GM12865 (cell line): ENCODE measurements around the gene ZCCHC8.
A peak's percentile ranks its signal among the peaks of the same experiment; 100 is the strongest.

ENCODE experiments used
- DNase-seq: peaks from one replicate; pipeline ENCODE4 v3.0.0; 2010; ENCODE audit warnings: low read depth
- H3K4me3 ChIP-seq: 2 replicates; pipeline ENCODE4 v1.5.1; 2011; ENCODE audit warnings: mild to moderate bottlenecking, low read depth, low read length, control low read depth
- CTCF ChIP-seq: IDR thresholded peaks from 2 replicates; pipeline ENCODE4 v1.5.1; 2011; ENCODE audit warnings: low read length, control low read depth, low read depth, inconsistent platforms; ENCODE audit not compliant: insufficient read depth; ENCODE audit errors: missing control alignments

Gene ZCCHC8

GRCh38 chr12:122533856-122534255 lies 33.1 kb upstream of the ZCCHC8 start:
- DNase-seq = no peak
- no peak for TF ChIP-seq CTCF

GRCh38 chr12:122528992-122529391 lies 28.3 kb upstream of the ZCCHC8 start:
- H3K4me3 ChIP-seq = peak overlapping the region; percentile 79; the same call in 1 of the 2 replicates
- no peak for TF ChIP-seq CTCF
- peak; percentile 54 for DNase-seq

More at GRCh38 chr12:122533856-122534255, 33.1 kb upstream of the ZCCHC8 start:
- no peak overlapping the region for H3K4me3 ChIP-seq

GRCh38 chr12:122528582-122528981 lies 27.9 kb upstream of the ZCCHC8 start:
- H3K4me3 ChIP-seq = peak overlapping the region; percentile 79
- no peak for TF ChIP-seq CTCF
- no peak for DNase-seq

DNA sequence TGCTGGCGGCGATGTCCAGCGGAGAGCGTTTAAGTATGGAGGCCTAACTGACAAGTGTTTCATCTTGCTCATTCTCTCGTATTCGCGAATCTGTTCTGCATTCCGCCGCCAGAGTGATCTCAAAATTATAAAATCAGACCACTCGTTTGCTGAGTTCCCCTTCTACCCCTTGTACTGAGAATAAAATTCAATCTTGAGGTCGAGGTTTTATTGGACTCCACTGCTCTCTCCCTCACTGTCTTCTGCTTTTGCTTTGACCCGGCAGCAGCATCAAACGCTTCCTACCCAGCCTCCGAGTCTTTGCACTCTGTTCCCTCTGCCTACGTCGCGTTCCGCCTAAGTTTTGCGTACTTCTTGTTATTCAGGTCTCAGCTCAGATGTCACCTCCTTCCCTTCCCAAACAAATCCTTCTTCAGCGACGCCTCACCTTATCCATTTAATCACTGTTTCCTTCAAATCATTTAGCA lies 26.8 kb upstream of the ZCCHC8 start:
- H3K4me3 ChIP-seq = peak overlapping the region; percentile 79
- no peak for TF ChIP-seq CTCF
- DNase-seq = peak; percentile 60

DNA sequence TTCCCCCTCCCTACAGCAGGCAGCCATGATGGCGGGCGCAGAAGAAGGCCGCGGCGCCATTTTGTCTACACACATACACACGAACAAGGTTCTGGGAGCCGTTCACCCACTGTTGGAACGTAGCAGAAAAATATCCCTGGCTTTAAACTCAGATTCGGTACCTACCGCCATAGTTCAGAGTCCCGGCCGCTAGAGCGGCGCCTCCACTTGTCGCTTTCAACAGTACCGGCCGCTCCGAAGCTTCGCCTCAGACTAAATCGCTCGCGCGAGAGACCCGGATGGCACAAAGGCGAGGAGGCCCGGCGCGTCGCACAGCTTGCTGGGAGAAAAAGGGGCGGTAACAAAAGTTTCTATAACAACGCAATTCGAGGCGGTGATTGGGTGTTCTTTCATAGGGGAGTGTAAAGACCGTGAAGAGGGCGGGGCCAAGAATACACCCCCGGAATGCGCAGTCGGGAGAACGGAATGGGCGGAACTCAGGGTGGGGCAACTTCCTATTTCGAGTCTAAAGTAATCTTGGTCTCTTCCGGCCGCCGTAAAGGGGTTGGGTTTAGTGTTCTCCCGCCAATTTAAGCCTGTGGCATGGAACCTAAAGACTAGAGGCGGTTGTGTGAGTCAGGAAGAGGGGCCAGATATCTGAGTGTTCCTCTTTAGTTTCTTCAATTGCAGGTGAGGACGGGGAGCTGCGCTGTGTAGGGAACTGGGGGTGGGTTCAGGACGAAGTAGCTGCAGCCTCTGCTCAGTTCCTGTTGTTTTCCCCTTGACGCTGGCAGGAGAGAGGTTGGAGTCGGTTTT lies 26.1 kb upstream of the ZCCHC8 start, which contains the start of the genes KNTC1 and RSRC2:
TSS of gene KNTC1 (plus strand) at position 567 of the 795 bp plus-strand sequence. CDS start 2,815 bp downstream, outside the sequence.
TSS of gene RSRC2 (minus strand) at position 254 of the 795 bp plus-strand sequence. CDS start at position 171, 83 bp downstream.
- peak within 1 kb of the TSS; percentile 96 for H3K4me3 ChIP-seq
- peak; percentile 100 for DNase-seq
- no peak for TF ChIP-seq CTCF

- no peak for DNase-seq
- TF ChIP-seq CTCF = no peak
- H3K4me3 ChIP-seq = peak overlapping the region; percentile 95
Measured at GRCh38 chr12:122523846-122524718, 23.4 kb upstream of the ZCCHC8 start.
